IMR-90 (cell line): ENCODE results near the gene SDK1. TPM values are rescaled to one million over a fixed set of nuclear protein-coding genes. Genes with fewer than 3 reads are reported as not detected.

Source experiments
- ATAC-seq: fragments of 200-7000 bp; cut with Tn5 transposase; 2 replicates; pipeline ENCODE4 v1.9.1; 2020; ENCODE audit warnings: low read depth, mild to moderate bottlenecking, moderate library complexity
- BruUV-seq: library from RNA; stranded (reverse); fragments of 400-500 nt; replicated peaks from 2 replicates; lab custom pipeline; 2021; lab: Mats Ljungman, UMichigan
- CTCF ChIA-PET: fragments of 300-600 bp; formaldehyde crosslinking; extraction: SDS; loops from one replicate; lab custom pipeline; 2021; ENCODE audit warnings: antibody characterized with exemption; lab: Yijun Ruan, JAX
- POLR2A ChIA-PET: fragments of 300-600 bp; sonication (Branson Sonifier 250); formaldehyde crosslinking; loops from one replicate; lab custom pipeline; 2022; ENCODE audit warnings: antibody characterized with exemption; ENCODE audit not compliant: unreplicated experiment; lab: Charles Lee
- DNase-seq: peaks from one replicate; pipeline ENCODE4 v3.0.0; 2013
- H2AFZ ChIP-seq: replicated peaks from 2 replicates; pipeline ENCODE3; 2013; ENCODE audit warnings: low read length, mild to moderate bottlenecking; ENCODE audit not compliant: poor library complexity
- H2AK5ac ChIP-seq: 2 replicates; pipeline ENCODE4 v1.6.1; 2013; ENCODE audit warnings: low read depth, low read length, inconsistent platforms
- H2AK9ac ChIP-seq: replicated peaks from 2 replicates; pipeline ENCODE3; 2013; ENCODE audit warnings: mild to moderate bottlenecking, low read depth, low read length, moderate library complexity; ENCODE audit not compliant: poor library complexity
- H2BK120ac ChIP-seq: 2 replicates; pipeline ENCODE4 v1.6.1; 2013; ENCODE audit warnings: low read depth, low read length, inconsistent platforms
- H2BK15ac ChIP-seq: 3 replicates; pipeline ENCODE4 v1.6.1; 2013; ENCODE audit warnings: low read depth, low read length, inconsistent platforms
- H2BK20ac ChIP-seq: 2 replicates; pipeline ENCODE4 v1.6.1; 2013; ENCODE audit warnings: low read depth, mild to moderate bottlenecking, inconsistent platforms, low read length, moderate library complexity
- H2BK5ac ChIP-seq: 2 replicates; pipeline ENCODE4 v1.6.1; 2013; ENCODE audit warnings: mild to moderate bottlenecking, low read depth, low read length, inconsistent platforms; ENCODE audit not compliant: poor library complexity, severe bottlenecking
- H3K14ac ChIP-seq: replicated peaks from 2 replicates; pipeline ENCODE4 v1.6.1; 2013; ENCODE audit warnings: low read depth, low read length, inconsistent platforms
- H3K18ac ChIP-seq: 2 replicates; pipeline ENCODE4 v1.6.1; 2013; ENCODE audit warnings: low read depth, low read length, control low read depth
- H3K23ac ChIP-seq: 2 replicates; pipeline ENCODE4 v1.6.1; 2013; ENCODE audit warnings: low read depth, low read length, inconsistent platforms
- H3K27ac ChIP-seq: 2 replicates; pipeline ENCODE4 v1.5.1; 2013; ENCODE audit warnings: mild to moderate bottlenecking, control low read depth, low read length; ENCODE audit not compliant: insufficient read depth
- H3K27me3 ChIP-seq: 2 replicates; pipeline ENCODE4 v1.6.1; 2013; ENCODE audit warnings: low read length; ENCODE audit not compliant: control insufficient read depth, insufficient read depth
- H3K36me3 ChIP-seq: 2 replicates; pipeline ENCODE4 v1.6.1; 2013; ENCODE audit warnings: low read length, mixed read lengths; ENCODE audit not compliant: control insufficient read depth, insufficient read depth
- H3K4ac ChIP-seq: 2 replicates; pipeline ENCODE4 v1.6.1; 2013; ENCODE audit warnings: low read depth, low read length, inconsistent platforms
- H3K4me1 ChIP-seq: 2 replicates; pipeline ENCODE4 v1.6.1; 2013; ENCODE audit warnings: low read length, mixed read lengths; ENCODE audit not compliant: control insufficient read depth, insufficient read depth
- H3K4me2 ChIP-seq: 2 replicates; pipeline ENCODE4 v1.6.1; 2013; ENCODE audit warnings: low read depth, mild to moderate bottlenecking, control low read depth, low read length, moderate library complexity
- H3K4me3 ChIP-seq: 2 replicates; pipeline ENCODE4 v1.5.1; 2013; ENCODE audit warnings: low read depth, mild to moderate bottlenecking, control low read depth, low read length, moderate library complexity; ENCODE audit not compliant: insufficient read depth
- H3K56ac ChIP-seq: 2 replicates; pipeline ENCODE4 v1.6.1; 2013; ENCODE audit warnings: low read length, inconsistent platforms; ENCODE audit not compliant: insufficient read depth; ENCODE audit errors: extremely low read depth
- H3K79me1 ChIP-seq, 2 experiments: 2 replicates each; pipeline ENCODE4 v1.6.1; 2013; ENCODE audit warnings: low read length in 2 of 2, inconsistent platforms in 1 of 2, low read depth in 1 of 2
- H3K9ac ChIP-seq: 2 replicates; pipeline ENCODE4 v1.6.1; 2013; ENCODE audit warnings: low read depth, low read length, control low read depth
- H3K9me1 ChIP-seq: 2 replicates; pipeline ENCODE4 v1.6.1; 2013; ENCODE audit warnings: low read length, inconsistent platforms; ENCODE audit not compliant: insufficient read depth
- H3K9me3 ChIP-seq: 2 replicates; pipeline ENCODE4 v1.6.1; 2013; ENCODE audit warnings: low read length; ENCODE audit not compliant: control insufficient read depth, insufficient read depth
- H4K20me1 ChIP-seq: 2 replicates; pipeline ENCODE4 v1.6.1; 2013; ENCODE audit warnings: low read length, inconsistent platforms; ENCODE audit not compliant: insufficient read depth
- H4K5ac ChIP-seq: 2 replicates; pipeline ENCODE4 v1.6.1; 2013; ENCODE audit warnings: mild to moderate bottlenecking, low read depth, low read length, control low read depth
- H4K8ac ChIP-seq, 2 experiments: 2 replicates each; pipeline ENCODE4 v1.6.1; 2013; ENCODE audit warnings: low read depth in 2 of 2, low read length in 2 of 2, control low read depth in 1 of 2, inconsistent platforms in 1 of 2
- H4K91ac ChIP-seq: 2 replicates; pipeline ENCODE4 v1.6.1; 2013; ENCODE audit warnings: low read depth, low read length, inconsistent platforms; ENCODE audit not compliant: insufficient read depth
- FOS ChIP-seq: fragments of 150-350 bp; IDR thresholded peaks from 2 replicates; pipeline ENCODE4 v1.6.1; 2016; ENCODE audit warnings: low read depth, low read length
- RAD21 ChIP-seq: IDR thresholded peaks from 2 replicates; pipeline ENCODE4 v1.6.1; 2012; ENCODE audit warnings: low read length, improper control_type of control experiment
- WGBS, 2 experiments: methylation state at CpG; one replicate each; pipeline versions ENCODE4 v1.1.5 to v1.1.7; 2013; ENCODE audit warnings: missing lambda C conversion rate in 2 of 2; ENCODE audit not compliant: insufficient read length in 1 of 2; ENCODE audit errors: extremely low coverage in 2 of 2; 5-methylcytosine and 5-hydroxymethylcytosine counted together
- dilution Hi-C: fragments of 300-500 bp; cut with HindIII; formaldehyde crosslinking; loops from one replicate; pipeline ENCODE4 v1.14.3; 2018; ENCODE audit warnings: low sequenced_read_pairs; ENCODE audit not compliant: unreplicated experiment
- in situ Hi-C: fragments of 300-500 bp; cut with MboI; formaldehyde crosslinking; loops from 3 replicates; pipeline ENCODE4 v1.14.3; 2019; ENCODE audit warnings: low sequenced_read_pairs, inconsistent platforms, mixed read lengths
- intact Hi-C: fragments of 100-400 bp; cut with micrococcal nuclease; formaldehyde crosslinking; loops from 2 replicates; pipeline ENCODE4 v1.10.0; 2022
- polyA plus RNA-seq, 3 experiments: library from polyadenylated mRNA; depleted of rRNA; stranded (reverse); fragments of >200 nt; gene quantifications; 2 replicates each; pipeline ENCODE4 v1.2.3, GENCODE V29; 2012; ENCODE audit warnings: low replicate concordance in 1 of 3
- total RNA-seq: library from RNA; depleted of rRNA; stranded (reverse); fragments of >200 nt; gene quantifications from 2 replicates; pipeline ENCODE4 v1.2.3, GENCODE V29; 2012

Gene SDK1
- total and polyA plus RNA-seq, 2 of the 4 experiments (the other 2 are of a cell fraction): 1.5 to 1.6 TPM

DNA sequence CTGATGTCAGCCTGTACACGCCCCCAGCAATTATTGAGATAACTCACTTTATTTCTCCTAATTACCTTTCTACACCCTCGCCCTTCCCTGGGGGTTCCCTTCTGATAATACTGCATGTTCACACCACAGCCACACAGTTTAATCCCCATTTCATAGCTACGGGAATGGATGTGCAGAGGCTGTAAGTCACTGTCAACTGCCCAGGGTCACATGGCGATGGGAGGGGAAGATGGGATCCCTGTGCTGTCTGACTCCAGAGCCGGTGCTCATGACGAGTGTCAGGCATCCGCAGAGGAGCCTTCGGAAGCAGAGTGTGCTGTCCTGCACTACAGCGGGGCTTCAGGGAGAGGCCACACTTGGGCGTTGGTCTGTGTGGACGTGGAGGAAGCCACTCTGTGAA is 688.7 kb downstream of the SDK1 start:
- ATAC-seq (no peak), DNase-seq (no peak)
- no peaks in the 10 kb centered on the region for H3K36me3 ChIP-seq
- H3K14ac ChIP-seq: no peak overlapping the region
- H4K91ac ChIP-seq: no peak overlapping the region
- intact Hi-C loops (no loop called here), in situ Hi-C loops (no loop called here), dilution Hi-C loops (no loop called here)
- H3K9me1 ChIP-seq: no peaks in the 10 kb centered on the region
- H3K18ac ChIP-seq: no peak overlapping the region
- no peaks in the 10 kb centered on the region for H4K20me1 ChIP-seq
- no peak overlapping the region for H3K4ac ChIP-seq
- no peak overlapping the region for H2BK20ac ChIP-seq
- no peak overlapping the region for H3K27ac ChIP-seq
- no peak overlapping the region for H3K56ac ChIP-seq
- no peak overlapping the region for H4K8ac ChIP-seq
- H2AK9ac ChIP-seq: no peak overlapping the region
- H2BK120ac ChIP-seq: no peak overlapping the region
- H3K4me1 ChIP-seq: peaks cover 3% of the 10 kb centered on the region; the same call in 1 of the 2 replicates
- H3K4me3 ChIP-seq: no peak overlapping the region
- H3K23ac ChIP-seq: no peak overlapping the region
- H2AFZ ChIP-seq: no peak overlapping the region
- CTCF ChIA-PET: no interaction called here
- peaks cover 14% of the 10 kb centered on the region; the same call in 1 of the 2 replicates for H3K9me3 ChIP-seq
- no peak overlapping the region for H2BK15ac ChIP-seq
- TF ChIP-seq RAD21: no peak
- TF ChIP-seq FOS: no peak
- H3K9ac ChIP-seq: no peak overlapping the region
- H3K79me1 ChIP-seq: no peaks in the 10 kb centered on the region
- POLR2A ChIA-PET: no interaction called here
- no peaks in the 10 kb centered on the region for H3K27me3 ChIP-seq
- 74% methylated on average over 7 of the region's 11 CpGs; no CpG with 5 or more reads in 1 of the 2 experiments for WGBS, 2 experiments
- H3K4me2 ChIP-seq: no peak overlapping the region
- H4K5ac ChIP-seq: no peak overlapping the region
- no peak overlapping the region for H2AK5ac ChIP-seq
- no peak overlapping the region for H2BK5ac ChIP-seq
- BruUV-seq: no TSS peak
